ENCODE measurements around the gene MAGI1.
A peak's percentile ranks its signal among the peaks of the same experiment; 100 is the strongest.

Gene MAGI1

GRCh38 chr3:65391068-65391467 lies 647.6 kb downstream of the MAGI1 start:
- H3K79me1 ChIP-seq (replicated peaks; ENCODE audit: low read length, poor library complexity, severe bottlenecking), result no peaks in the 10 kb centered on the region
- WGBS, result 94% methylated on average over 5 of the region's 5 CpGs

GRCh38 chr3:65385805-65386204 lies 652.9 kb downstream of the MAGI1 start:
- H2BK5ac ChIP-seq (ENCODE audit: low read depth, low read length, poor library complexity, severe bottlenecking), result no peak overlapping the region
- no peak overlapping the region for H4K91ac ChIP-seq (ENCODE audit: low read length)
- H3K27me3 ChIP-seq (ENCODE audit: control insufficient read depth in 1 of 2, insufficient read depth in 1 of 2, low read length in 2 of 2), result no peaks in the 10 kb centered on the region
- H3K4me2 ChIP-seq (ENCODE audit: low read length, poor library complexity, severe bottlenecking), result no peak overlapping the region
- H2BK120ac ChIP-seq (ENCODE audit: low read depth, low read length), result no peak overlapping the region
- no peaks in the 10 kb centered on the region for H3K9me3 ChIP-seq (ENCODE audit: control insufficient read depth, low read length)
- no peak overlapping the region for H3K9ac ChIP-seq (ENCODE audit: low read length)
- H3K4me3 ChIP-seq (ENCODE audit: insufficient read depth in 1 of 2, low read depth in 1 of 2, low read length in 2 of 2), result no peak overlapping the region
- peaks cover 6 to 42% of the 10 kb centered on the region in 2 experiments for H3K36me3 ChIP-seq (ENCODE audit: control insufficient read depth in 1 of 2, insufficient read depth in 2 of 2, low read depth in 1 of 2, low read length in 2 of 2)
- no peak overlapping the region for H2AFZ ChIP-seq (ENCODE audit: low read depth, low read length)
- H3K79me1 ChIP-seq (replicated peaks; ENCODE audit: low read length, poor library complexity, severe bottlenecking), result no peaks in the 10 kb centered on the region
- H3K27ac ChIP-seq (ENCODE audit: low read length, poor library complexity, severe bottlenecking), result no peak overlapping the region
- 92% methylated on average over 3 of the region's 4 CpGs for WGBS
- H2BK12ac ChIP-seq (ENCODE audit: low read length in 2 of 2), result no peak overlapping the region
- no peak overlapping the region for H3K14ac ChIP-seq (ENCODE audit: low read length in 2 of 2)
- H2BK15ac ChIP-seq (ENCODE audit: low read depth, poor library complexity, severe bottlenecking), result no peak overlapping the region
- H3K18ac ChIP-seq (ENCODE audit: low read depth in 1 of 2, low read length in 2 of 2), result no peak overlapping the region
- H3K4ac ChIP-seq (ENCODE audit: low read depth in 1 of 2, low read length in 2 of 2), result no peak overlapping the region
- DNase-seq, result no peak
- H3K23ac ChIP-seq (ENCODE audit: low read length in 2 of 2), result no peak overlapping the region
- no peaks in the 10 kb centered on the region for H3K4me1 ChIP-seq (ENCODE audit: control insufficient read depth, insufficient read depth, low read depth, low read length)
- no peak overlapping the region for H4K8ac ChIP-seq (ENCODE audit: low read length)
- no peak overlapping the region for H2AK5ac ChIP-seq (ENCODE audit: low read length, severe bottlenecking)

More at GRCh38 chr3:65391068-65391467, 647.6 kb downstream of the MAGI1 start:
- Histone ChIP-seq H3K4me1 (ENCODE audit: control insufficient read depth, insufficient read depth, low read depth, low read length) (no peaks in the 10 kb centered on the region), H2BK5ac (ENCODE audit: low read depth, low read length, poor library complexity, severe bottlenecking) (no peak overlapping the region), H3K9me3 (ENCODE audit: control insufficient read depth, low read length) (no peaks in the 10 kb centered on the region), H2BK12ac (ENCODE audit: low read length in 2 of 2) (no peak overlapping the region), H3K4me3 (ENCODE audit: insufficient read depth in 1 of 2, low read depth in 1 of 2, low read length in 2 of 2) (no peak overlapping the region), H3K27me3 (ENCODE audit: control insufficient read depth in 1 of 2, insufficient read depth in 1 of 2, low read length in 2 of 2) (no peaks in the 10 kb centered on the region), H2AFZ (ENCODE audit: low read depth, low read length) (no peak overlapping the region), H3K9ac (ENCODE audit: low read length) (no peak overlapping the region), H3K36me3 (ENCODE audit: control insufficient read depth in 1 of 2, insufficient read depth in 2 of 2, low read depth in 1 of 2, low read length in 2 of 2) (peaks cover 4 to 15% of the 10 kb centered on the region in 2 experiments), H2BK120ac (ENCODE audit: low read depth, low read length) (no peak overlapping the region), H3K23ac (ENCODE audit: low read length in 2 of 2) (no peak overlapping the region), H2BK15ac (ENCODE audit: low read depth, poor library complexity, severe bottlenecking) (no peak overlapping the region), H3K4ac (ENCODE audit: low read depth in 1 of 2, low read length in 2 of 2) (no peak overlapping the region), H4K91ac (ENCODE audit: low read length) (no peak overlapping the region), H3K18ac (ENCODE audit: low read depth in 1 of 2, low read length in 2 of 2) (no peak overlapping the region), H2AK5ac (ENCODE audit: low read length, severe bottlenecking) (no peak overlapping the region), H3K4me2 (ENCODE audit: low read length, poor library complexity, severe bottlenecking) (no peak overlapping the region), H4K8ac (ENCODE audit: low read length) (no peak overlapping the region), H3K14ac (ENCODE audit: low read length in 2 of 2) (no peak overlapping the region), H3K27ac (ENCODE audit: low read length, poor library complexity, severe bottlenecking) (no peak overlapping the region)
- no peak for DNase-seq

- Histone ChIP-seq H2BK120ac (ENCODE audit: low read depth, low read length) (no peak overlapping the region), H3K4me2 (ENCODE audit: low read length, poor library complexity, severe bottlenecking) (no peak overlapping the region), H4K8ac (ENCODE audit: low read length) (no peak overlapping the region), H2BK15ac (ENCODE audit: low read depth, poor library complexity, severe bottlenecking) (no peak overlapping the region), H3K23ac (ENCODE audit: low read length in 2 of 2) (no peak overlapping the region), H3K79me1 (replicated peaks; ENCODE audit: low read length, poor library complexity, severe bottlenecking) (no peaks in the 10 kb centered on the region), H3K36me3 (ENCODE audit: control insufficient read depth in 1 of 2, insufficient read depth in 2 of 2, low read depth in 1 of 2, low read length in 2 of 2) (peaks cover 12 to 43% of the 10 kb centered on the region in 2 experiments), H4K91ac (ENCODE audit: low read length) (no peak overlapping the region), H2AFZ (ENCODE audit: low read depth, low read length) (no peak overlapping the region), H3K4me3 (ENCODE audit: insufficient read depth in 1 of 2, low read depth in 1 of 2, low read length in 2 of 2) (no peak overlapping the region), H2BK5ac (ENCODE audit: low read depth, low read length, poor library complexity, severe bottlenecking) (no peak overlapping the region), H3K18ac (ENCODE audit: low read depth in 1 of 2, low read length in 2 of 2) (no peak overlapping the region), H3K4ac (ENCODE audit: low read depth in 1 of 2, low read length in 2 of 2) (no peak overlapping the region), H3K9me3 (ENCODE audit: control insufficient read depth, low read length) (no peaks in the 10 kb centered on the region), H3K27ac (ENCODE audit: low read length, poor library complexity, severe bottlenecking) (no peak overlapping the region), H2BK12ac (ENCODE audit: low read length in 2 of 2) (no peak overlapping the region), H3K9ac (ENCODE audit: low read length) (no peak overlapping the region), H3K4me1 (ENCODE audit: control insufficient read depth, insufficient read depth, low read depth, low read length) (peaks cover 2% of the 10 kb centered on the region), H3K27me3 (ENCODE audit: control insufficient read depth in 1 of 2, insufficient read depth in 1 of 2, low read length in 2 of 2) (no peaks in the 10 kb centered on the region), H2AK5ac (ENCODE audit: low read length, severe bottlenecking) (no peak overlapping the region), H3K14ac (ENCODE audit: low read length in 2 of 2) (no peak overlapping the region)
- DNase-seq, result no peak
- 95% methylated on average over 10 of the region's 10 CpGs for WGBS
Observed at GRCh38 chr3:65381496-65382010, 657.2 kb downstream of the MAGI1 start.

- Histone ChIP-seq H3K27ac (ENCODE audit: low read length, poor library complexity, severe bottlenecking) (no peak overlapping the region), H2AK5ac (ENCODE audit: low read length, severe bottlenecking) (no peak overlapping the region), H2BK12ac (ENCODE audit: low read length in 2 of 2) (no peak overlapping the region), H3K79me1 (replicated peaks; ENCODE audit: low read length, poor library complexity, severe bottlenecking) (no peaks in the 10 kb centered on the region), H4K8ac (ENCODE audit: low read length) (no peak overlapping the region), H2BK15ac (ENCODE audit: low read depth, poor library complexity, severe bottlenecking) (no peak overlapping the region), H3K4ac (ENCODE audit: low read depth in 1 of 2, low read length in 2 of 2) (no peak overlapping the region), H3K14ac (ENCODE audit: low read length in 2 of 2) (no peak overlapping the region), H3K9ac (ENCODE audit: low read length) (no peak overlapping the region), H3K23ac (ENCODE audit: low read length in 2 of 2) (no peak overlapping the region), H4K91ac (ENCODE audit: low read length) (peak overlapping the region; percentile 19), H2BK120ac (ENCODE audit: low read depth, low read length) (no peak overlapping the region), H3K18ac (ENCODE audit: low read depth in 1 of 2, low read length in 2 of 2) (no peak overlapping the region), H3K27me3 (ENCODE audit: control insufficient read depth in 1 of 2, insufficient read depth in 1 of 2, low read length in 2 of 2) (no peaks in the 10 kb centered on the region), H3K4me3 (ENCODE audit: insufficient read depth in 1 of 2, low read depth in 1 of 2, low read length in 2 of 2) (no peak overlapping the region), H2BK5ac (ENCODE audit: low read depth, low read length, poor library complexity, severe bottlenecking) (no peak overlapping the region), H3K4me1 (ENCODE audit: control insufficient read depth, insufficient read depth, low read depth, low read length) (peaks cover 2% of the 10 kb centered on the region), H3K9me3 (ENCODE audit: control insufficient read depth, low read length) (no peaks in the 10 kb centered on the region), H3K4me2 (ENCODE audit: low read length, poor library complexity, severe bottlenecking) (no peak overlapping the region), H2AFZ (ENCODE audit: low read depth, low read length) (no peak overlapping the region), H3K36me3 (ENCODE audit: control insufficient read depth in 1 of 2, insufficient read depth in 2 of 2, low read depth in 1 of 2, low read length in 2 of 2) (peaks cover 12 to 43% of the 10 kb centered on the region in 2 experiments)
- no peak for DNase-seq
- WGBS, result 96% methylated on average over 35 of the region's 35 CpGs
Observed at GRCh38 chr3:65379223-65379622, 659.5 kb downstream of the MAGI1 start.
